IPS-NIHi11 (cell line): Measurements from ENCODE around the gene JKAMP.

ENCODE experiments used
- DNase-seq: peaks from one replicate; pipeline ENCODE4 v3.0.0; 2012; ENCODE audit warnings: mixed read lengths, low spot score

Gene JKAMP

GRCh38 chr14:59541731-59542130, 57.4 kb downstream of the JKAMP start:
- DNase-seq = no peak

GRCh38 chr14:59543873-59544272, 59.6 kb downstream of the JKAMP start:
- no peak for DNase-seq

- no peak for DNase-seq
These were observed 63.0 kb downstream of the JKAMP start for GRCh38 chr14:59547310-59547709.
